H1 (cell line): ENCODE results near the gene HSPA1B. TPM values are rescaled to one million over a fixed set of nuclear protein-coding genes. Genes with fewer than 3 reads are reported as not detected.
A peak's percentile ranks its signal among the peaks of the same experiment; 100 is the strongest.

Experiments used
- CTCF ChIA-PET: fragments of 300-600 bp; sonication (Branson Sonifier 250); formaldehyde crosslinking; loops from one replicate; lab custom pipeline; 2021; ENCODE audit not compliant: partially characterized antibody; lab: Charles Lee
- POLR2A ChIA-PET: fragments of 300-600 bp; sonication (Branson Sonifier 250); formaldehyde crosslinking; loops from one replicate; lab custom pipeline; 2021; ENCODE audit warnings: inconsistent platforms; ENCODE audit not compliant: partially characterized antibody; lab: Charles Lee
- DNase-seq, 2 experiments: peaks; one replicate each; pipeline versions ENCODE4 v3.0.0 to v3.0.0-alpha.2; 2010 to 2022; ENCODE audit warnings: low spot score in 2 of 2, low read depth in 1 of 2, mixed read lengths in 1 of 2
- FAIRE-seq: peaks from 2 replicates; lab custom pipeline; 2011; peaks lifted over from hg19 to GRCh38; lab: Jason Lieb, UNC
- H2AFZ ChIP-seq: 2 replicates; pipeline ENCODE4 v1.8.1; 2012; ENCODE audit warnings: low read length, inconsistent platforms
- H2AK5ac ChIP-seq: 2 replicates; pipeline ENCODE4 v1.6.1; 2013; ENCODE audit warnings: low read depth, low read length
- H2BK120ac ChIP-seq: replicated peaks from 2 replicates; pipeline ENCODE3; 2013; ENCODE audit warnings: low read depth, low read length, inconsistent platforms
- H2BK12ac ChIP-seq: 2 replicates; pipeline ENCODE4 v1.6.1; 2013; ENCODE audit warnings: low read depth, low read length
- H2BK15ac ChIP-seq: 2 replicates; pipeline ENCODE4 v1.6.1; 2013; ENCODE audit warnings: low read length
- H2BK20ac ChIP-seq: 2 replicates; pipeline ENCODE4 v1.6.1; 2013; ENCODE audit warnings: low read length
- H2BK5ac ChIP-seq: 2 replicates; pipeline ENCODE4 v1.6.1; 2013; ENCODE audit warnings: low read depth, low read length
- H3K14ac ChIP-seq: 2 replicates; pipeline ENCODE4 v1.6.1; 2013; ENCODE audit warnings: inconsistent platforms; ENCODE audit not compliant: insufficient read length
- H3K18ac ChIP-seq: 2 replicates; pipeline ENCODE4 v1.6.1; 2013; ENCODE audit warnings: low read length; ENCODE audit errors: extremely low read depth
- H3K23ac ChIP-seq: 2 replicates; pipeline ENCODE4 v1.6.1; 2013; ENCODE audit warnings: inconsistent platforms; ENCODE audit not compliant: insufficient read length
- H3K23me2 ChIP-seq: 2 replicates; pipeline ENCODE4 v1.6.1; 2013; ENCODE audit warnings: low read depth, low read length
- H3K27ac ChIP-seq: 2 replicates; pipeline ENCODE4 v1.6.1; 2011; ENCODE audit warnings: low read depth, low read length, inconsistent platforms
- H3K27me3 ChIP-seq, 4 experiments: replicated peaks in 1 of 4; 1 replicate in 1 of 4; 2 replicates in 3 of 4; pipeline versions ENCODE4 v1.6.1 to v1.8.1; 2011 to 2013; ENCODE audit warnings: low read length in 3 of 4, mild to moderate bottlenecking in 3 of 4, inconsistent platforms in 2 of 4, mixed read lengths in 2 of 4, moderate library complexity in 1 of 4; ENCODE audit not compliant: control insufficient read depth in 3 of 4, insufficient read depth in 3 of 4; ENCODE audit errors: extremely low read depth in 1 of 4
- H3K36me3 ChIP-seq, 4 experiments: 2 replicates each; pipeline versions ENCODE4 v1.6.1 to v1.8.1; 2011 to 2013; ENCODE audit warnings: mild to moderate bottlenecking in 4 of 4, low read length in 3 of 4, moderate library complexity in 2 of 4, control low read depth in 1 of 4, inconsistent platforms in 1 of 4; ENCODE audit not compliant: insufficient read depth in 4 of 4, control insufficient read depth in 2 of 4
- H3K4ac ChIP-seq: replicated peaks from 2 replicates; pipeline ENCODE3; 2013; ENCODE audit warnings: low read length, low read depth, mixed read lengths, inconsistent platforms; ENCODE audit not compliant: insufficient read length
- H3K4me1 ChIP-seq, 4 experiments: replicated peaks in 1 of 4; 1 replicate in 1 of 4; 2 replicates in 3 of 4; pipeline versions ENCODE4 v1.6.1 to v1.8.1; 2011 to 2013; ENCODE audit warnings: low read length in 3 of 4, inconsistent platforms in 2 of 4, mixed read lengths in 1 of 4; ENCODE audit not compliant: insufficient read depth in 4 of 4, control insufficient read depth in 3 of 4
- H3K4me2 ChIP-seq, 2 experiments: 2 replicates each; pipeline versions ENCODE4 v1.6.1 to v1.8.1; 2011 to 2013; ENCODE audit warnings: low read depth in 2 of 2, low read length in 2 of 2, control low read depth in 1 of 2, inconsistent platforms in 1 of 2, mild to moderate bottlenecking in 1 of 2; ENCODE audit not compliant: insufficient read depth in 1 of 2
- H3K4me3 ChIP-seq, 4 experiments: fragments of 200-600, 300-600 bp in 1 of 4; sonication (generic), shearing (Covaris generic), sonication (Bioruptor Twin) in 1 of 4; 2 replicates each; pipeline versions ENCODE4 v1.5.1 to v1.8.1; 2011 to 2016; ENCODE audit warnings: low read length in 4 of 4, low read depth in 3 of 4, control low read depth in 2 of 4, inconsistent platforms in 2 of 4, mild to moderate bottlenecking in 2 of 4, mixed read lengths in 1 of 4, moderate library complexity in 1 of 4; ENCODE audit not compliant: insufficient read depth in 2 of 4; ENCODE audit errors: extremely low read depth in 1 of 4
- H3K56ac ChIP-seq: replicated peaks from 2 replicates; pipeline ENCODE3; 2013; ENCODE audit warnings: low read depth, mild to moderate bottlenecking, mixed read lengths, low read length, inconsistent platforms; ENCODE audit not compliant: insufficient read length
- H3K79me1 ChIP-seq: 2 replicates; pipeline ENCODE4 v1.6.1; 2013; ENCODE audit warnings: low read depth, low read length, control low read depth
- H3K79me2 ChIP-seq, 2 experiments: 2 replicates each; pipeline versions ENCODE4 v1.6.1 to v1.8.1; 2012 to 2013; ENCODE audit warnings: low read length in 2 of 2, mild to moderate bottlenecking in 2 of 2, inconsistent platforms in 1 of 2; ENCODE audit not compliant: insufficient read depth in 2 of 2, control insufficient read depth in 1 of 2
- H3K9ac ChIP-seq, 4 experiments: replicated peaks in 1 of 4; 1 replicate in 1 of 4; 2 replicates in 3 of 4; pipeline versions ENCODE4 v1.6.1 to v1.8.1; 2011 to 2013; ENCODE audit warnings: low read depth in 3 of 4, low read length in 3 of 4, control low read depth in 2 of 4, mild to moderate bottlenecking in 2 of 4, moderate library complexity in 2 of 4, inconsistent platforms in 1 of 4; ENCODE audit errors: extremely low read depth in 1 of 4
- H3K9me3 ChIP-seq, 2 experiments: 2 replicates each; pipeline versions ENCODE4 v1.6.1 to v1.8.1; 2012 to 2013; ENCODE audit warnings: mild to moderate bottlenecking in 2 of 2, moderate library complexity in 2 of 2, control low read depth in 1 of 2, inconsistent platforms in 1 of 2, low read depth in 1 of 2, low read length in 1 of 2, mixed read lengths in 1 of 2; ENCODE audit not compliant: insufficient read depth in 2 of 2
- H4K20me1 ChIP-seq, 2 experiments: replicated peaks in 1 of 2; 2 replicates each; pipeline versions ENCODE3 to v1.8.1; 2011 to 2013; ENCODE audit warnings: inconsistent platforms in 2 of 2, low read length in 2 of 2, mild to moderate bottlenecking in 1 of 2; ENCODE audit not compliant: insufficient read depth in 2 of 2, control insufficient read depth in 1 of 2
- H4K5ac ChIP-seq: 2 replicates; pipeline ENCODE4 v1.6.1; 2013; ENCODE audit warnings: low read length, low read depth, mixed read lengths, inconsistent platforms; ENCODE audit not compliant: insufficient read length
- H4K8ac ChIP-seq: 2 replicates; pipeline ENCODE4 v1.8.0; 2013; ENCODE audit warnings: mild to moderate bottlenecking, moderate library complexity, low read length, inconsistent platforms; ENCODE audit not compliant: insufficient read depth; ENCODE audit errors: extremely low read depth
- H4K91ac ChIP-seq: replicated peaks from 2 replicates; pipeline ENCODE3; 2013; ENCODE audit warnings: low read length, mixed read lengths, inconsistent platforms; ENCODE audit not compliant: insufficient read length
- CHD2 ChIP-seq: IDR thresholded peaks from 2 replicates; pipeline ENCODE4 v1.6.1; 2012; ENCODE audit warnings: low read length, improper control_type of control experiment
- EZH2 ChIP-seq: fragments of 200-600 bp; sonication (generic); IDR thresholded peaks from 2 replicates; pipeline ENCODE4 v1.7.1; 2012; ENCODE audit warnings: low read depth, mild to moderate bottlenecking, moderate library complexity, low read length, inconsistent platforms; ENCODE audit not compliant: severe bottlenecking
- HDAC2 ChIP-seq, 2 experiments: fragments of 300-600 bp in 1 of 2; sonication (generic) in 1 of 2; IDR thresholded peaks; 2 replicates each; pipeline ENCODE4 v1.6.1; 2011 to 2012; ENCODE audit warnings: low read depth in 2 of 2, low read length in 2 of 2, mild to moderate bottlenecking in 2 of 2, moderate library complexity in 2 of 2, borderline replicate concordance in 1 of 2, inconsistent platforms in 1 of 2
- MAFK ChIP-seq: IDR thresholded peaks from 2 replicates; pipeline ENCODE4 v1.6.1; 2012; ENCODE audit warnings: low read depth, mild to moderate bottlenecking, improper control_type of control experiment, low read length
- PHF8 ChIP-seq: fragments of 200-600 bp; sonication (generic); conservative IDR thresholded peaks from 2 replicates; pipeline ENCODE4 v1.7.1; 2012; ENCODE audit warnings: low read depth, mild to moderate bottlenecking, inconsistent platforms, low read length, moderate library complexity
- POLR2A ChIP-seq, 2 experiments: IDR thresholded peaks; 1 replicate in 1 of 2; 2 replicates in 1 of 2; pipeline ENCODE4 v1.6.1; 2011; ENCODE audit warnings: low read depth in 2 of 2, low read length in 2 of 2, mild to moderate bottlenecking in 2 of 2; ENCODE audit errors: control extremely low read depth in 1 of 2
- POLR2AphosphoS5 ChIP-seq: IDR thresholded peaks from 2 replicates; pipeline ENCODE4 v1.6.1; 2011; ENCODE audit warnings: low read depth, low read length
- SIN3A ChIP-seq, 2 experiments: IDR thresholded peaks in 1 of 2; conservative IDR thresholded peaks in 1 of 2; 2 replicates each; pipeline ENCODE4 v1.6.1; 2011 to 2012; ENCODE audit warnings: low read length in 2 of 2, improper control_type of control experiment in 1 of 2, low read depth in 1 of 2, mild to moderate bottlenecking in 1 of 2
- SP1 ChIP-seq: IDR thresholded peaks from 2 replicates; pipeline ENCODE4 v1.6.1; 2011; ENCODE audit warnings: low read depth, low read length
- YY1 ChIP-seq: IDR thresholded peaks from 2 replicates; pipeline ENCODE4 v1.6.1; 2011; ENCODE audit warnings: low read depth, mild to moderate bottlenecking, low read length
- WGBS, 2 experiments: shearing (Covaris generic) in 1 of 2; methylation state at CpG; one replicate each; pipeline versions ENCODE4 v1.1.6 to v1.1.7; 2013 to 2015; ENCODE audit warnings: low lambda C conversion rate in 2 of 2, mixed read lengths in 2 of 2, inconsistent platforms in 1 of 2, low coverage in 1 of 2, missing lambda C conversion rate in 1 of 2; ENCODE audit not compliant: insufficient replicate concordance in 2 of 2, insufficient coverage in 1 of 2, insufficient read length in 1 of 2; ENCODE audit errors: extremely low coverage in 1 of 2, missing lambda C conversion rate in 1 of 2; 5-methylcytosine and 5-hydroxymethylcytosine counted together
- polyA plus RNA-seq, 7 experiments: library from polyadenylated mRNA; depleted of rRNA in 3 of 7; stranded (reverse) in 5 of 7; unstranded in 2 of 7; fragments of >200 nt in 5 of 7; fragments of 200-250 nt in 2 of 7; gene quantifications; 1 replicate in 5 of 7; 2 replicates in 1 of 7; 4 replicates in 1 of 7; pipeline versions ENCODE4 v1.2.1 to v1.2.3, GENCODE V29; 2011 to 2013; ENCODE audit warnings: missing spikeins in 2 of 7, mixed read lengths in 2 of 7
- total RNA-seq: library from RNA; stranded (reverse); fragmentation: NEBNext Ultra II Directional; extraction: Animal tissue kit (Norgen Biotek cat#: 25700); gene quantifications from 2 replicates; pipeline ENCODE4 v1.2.1, GENCODE V29; 2021

Gene HSPA1B
- total and polyA plus RNA-seq, 2 of the 8 experiments (the other 6 are each of a cell fraction or from before 2014, with no cell fraction given), result 36.6 to 76.6 TPM

DNA sequence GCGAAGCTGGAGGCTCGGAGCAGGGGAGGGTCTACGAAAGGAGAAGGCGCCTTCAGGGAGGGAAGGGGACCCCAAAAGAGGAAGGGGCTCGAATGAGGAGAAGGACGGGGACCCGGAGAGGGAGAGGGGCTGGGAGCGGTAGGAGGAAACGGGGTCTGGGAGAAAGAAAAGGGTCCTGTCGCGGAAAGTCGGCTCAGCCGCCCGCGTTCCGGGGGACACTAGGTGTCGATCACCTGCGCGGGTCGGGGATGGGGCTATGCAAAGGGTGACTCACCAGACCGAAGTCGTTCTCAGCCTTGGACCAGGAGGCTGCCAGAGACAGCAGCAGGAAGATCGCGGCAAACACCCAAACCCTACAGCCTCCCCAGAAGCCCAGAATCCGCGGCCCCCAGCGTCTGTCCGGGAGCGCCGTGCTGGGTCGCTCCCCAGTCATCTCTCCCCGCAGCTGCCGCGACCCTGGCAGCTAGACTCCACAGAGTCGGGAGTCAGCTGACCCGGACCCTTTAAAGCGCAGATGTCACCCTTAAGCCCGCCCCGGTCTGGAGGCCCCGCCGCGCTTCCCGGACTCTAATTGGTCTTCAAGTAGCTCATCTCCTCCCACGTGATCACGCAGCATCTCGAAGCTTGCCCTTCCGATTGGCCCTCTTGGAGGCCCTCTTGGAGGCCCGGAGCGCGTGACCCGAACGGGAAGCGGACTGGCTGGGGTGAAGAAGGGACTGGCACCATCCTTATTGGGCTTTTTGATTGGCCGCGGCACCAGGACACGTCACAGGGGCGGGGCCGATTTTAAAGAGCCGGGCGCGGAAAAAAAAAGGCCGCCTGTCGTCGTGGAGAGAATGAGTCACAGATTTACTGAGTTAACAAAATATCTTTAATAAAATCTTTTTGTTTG, 35.1 kb downstream of the HSPA1B start, which contains the start of gene NEU1:
Gene NEU1, minus strand, starts transcription at position 478 of the 892 bp plus-strand sequence. Its CDS starts 45 bp downstream, at position 433.
- POLR2A ChIA-PET, result interaction anchor here (0.6 to 6.7 kb wide), 28 partner anchors 9 to 321 kb away, joined by 3 to 71 read pairs (median 6); partner anchors contain the start of genes ATP6V1G2, BAG6, DDAH2 and DDX39B
- Histone ChIP-seq H2BK120ac (no peak within 1 kb of the TSS), H3K23ac (no peak within 1 kb of the TSS), H4K8ac (no peak within 1 kb of the TSS; the same call in none of the 2 replicates), H3K4me3 (peak within 1 kb of the TSS; percentile 73 to 96 (median 78)), H3K23me2 (peaks cover 8% of the 10 kb centered on the region; the same call in 1 of the 2 replicates), H3K27me3 (0 out of 7 replicates have a peak, but pooled peaks cover 0 to 3% (median 0%) of the 10 kb centered on the region in 4 experiments), H3K9me3 (no peaks in the 10 kb centered on the region), H4K5ac (peak within 1 kb of the TSS; percentile 96), H2AK5ac (peak within 1 kb of the TSS; percentile 15; the same call in 1 of the 2 replicates), H2BK20ac (no peak within 1 kb of the TSS), H3K79me2 (no peaks in the 10 kb centered on the region), H4K20me1 (no peaks in the 10 kb centered on the region), H3K56ac (peak within 1 kb of the TSS; percentile 64), H2BK12ac (no peak within 1 kb of the TSS), H3K4me2 (peak within 1 kb of the TSS; percentile 92 to 98), H2BK5ac (no peak within 1 kb of the TSS), H3K27ac (peak within 1 kb of the TSS; percentile 31; the same call in 1 of the 2 replicates), H2BK15ac (no peak within 1 kb of the TSS), H3K4ac (peak within 1 kb of the TSS; percentile 44), H3K14ac (no peak within 1 kb of the TSS), H3K18ac (peak within 1 kb of the TSS; percentile 44; the same call in 1 of the 2 replicates), H3K79me1 (0 out of 2 replicates have a peak, but pooled peaks cover 2% of the 10 kb centered on the region), H3K4me1 (peaks cover 0 to 12% (median 0%) of the 10 kb centered on the region in 4 experiments; a peak in 4 of 7 replicates), H4K91ac (peak within 1 kb of the TSS; percentile 69), H3K9ac (peak within 1 kb of the TSS in 3 of 4 experiments; percentile 62 to 66 (median 63); a peak in 6 of 7 replicates), H2AFZ (no peak within 1 kb of the TSS; the same call in 1 of the 2 replicates), H3K36me3 (peaks cover 0 to 17% (median 3%) of the 10 kb centered on the region in 4 experiments; a peak in 4 of 8 replicates)
- FAIRE-seq, result peak; percentile 50
- 3% methylated on average over 61 of the region's 64 CpGs; no CpG with 5 or more reads in 1 of the 2 experiments for WGBS, 2 experiments
- CTCF ChIA-PET, result interaction anchor here (0.6 to 1.6 kb wide), 6 partner anchors 10 to 93 kb away, joined by 3 to 4 read pairs (median 3); partner anchors contain the start of gene VARS1
- DNase-seq, result peak; percentile 97 to 99
- TF ChIP-seq YY1 (no peak), PHF8 (peak; percentile 67), CHD2 (peak; percentile 35; the same call in 1 of the 2 replicates), POLR2A (IDR thresholded peaks at IDR 0.05; ENCODE audit: control extremely low read depth in 1 of 2, low read depth in 2 of 2, low read length in 2 of 2) (peak; percentile 79 to 90), SP1 (peak; percentile 89), MAFK (no peak), SIN3A (conservative IDR thresholded peaks at IDR 0.05 in 1 of 2, IDR thresholded peaks at IDR 0.05 in 1 of 2; ENCODE audit: low read depth in 1 of 2, low read length in 2 of 2) (peak; percentile 90 to 96; a peak in 3 of 4 replicates), EZH2 (no peak), HDAC2 (IDR thresholded peaks at IDR 0.05; ENCODE audit: borderline replicate concordance in 1 of 2, low read depth in 2 of 2, low read length in 2 of 2) (peak in 1 of 2 experiments; percentile 89; a peak in 2 of 4 replicates), POLR2AphosphoS5 (peak; percentile 83)
